Renal pelvis (tissue), 4 donors: Measurements from ENCODE around the gene L1CAM. TPM values are rescaled to one million over a fixed set of nuclear protein-coding genes. Genes with fewer than 3 reads are reported as not detected.
"Not testable (repeated sequence)": the region's sequence is repeated elsewhere in the genome, so short reads cannot be mapped to it uniquely, and the experiment has no call there.

Experiments used
- DNase-seq: peaks from one replicate; pipeline ENCODE4 v3.0.0-alpha.2; 2013
- polyA plus RNA-seq, 3 donors: library from polyadenylated mRNA; unstranded; fragments of 120-200 nt; gene quantifications; one replicate each; pipeline ENCODE4 v1.2.1, GENCODE V29; 2013; ENCODE audit not compliant: insufficient read length in 3 of 3

L1CAM gene
- polyA plus RNA-seq, 3 donors: 54.8 to 71.6 (median 56.3) TPM

DNA sequence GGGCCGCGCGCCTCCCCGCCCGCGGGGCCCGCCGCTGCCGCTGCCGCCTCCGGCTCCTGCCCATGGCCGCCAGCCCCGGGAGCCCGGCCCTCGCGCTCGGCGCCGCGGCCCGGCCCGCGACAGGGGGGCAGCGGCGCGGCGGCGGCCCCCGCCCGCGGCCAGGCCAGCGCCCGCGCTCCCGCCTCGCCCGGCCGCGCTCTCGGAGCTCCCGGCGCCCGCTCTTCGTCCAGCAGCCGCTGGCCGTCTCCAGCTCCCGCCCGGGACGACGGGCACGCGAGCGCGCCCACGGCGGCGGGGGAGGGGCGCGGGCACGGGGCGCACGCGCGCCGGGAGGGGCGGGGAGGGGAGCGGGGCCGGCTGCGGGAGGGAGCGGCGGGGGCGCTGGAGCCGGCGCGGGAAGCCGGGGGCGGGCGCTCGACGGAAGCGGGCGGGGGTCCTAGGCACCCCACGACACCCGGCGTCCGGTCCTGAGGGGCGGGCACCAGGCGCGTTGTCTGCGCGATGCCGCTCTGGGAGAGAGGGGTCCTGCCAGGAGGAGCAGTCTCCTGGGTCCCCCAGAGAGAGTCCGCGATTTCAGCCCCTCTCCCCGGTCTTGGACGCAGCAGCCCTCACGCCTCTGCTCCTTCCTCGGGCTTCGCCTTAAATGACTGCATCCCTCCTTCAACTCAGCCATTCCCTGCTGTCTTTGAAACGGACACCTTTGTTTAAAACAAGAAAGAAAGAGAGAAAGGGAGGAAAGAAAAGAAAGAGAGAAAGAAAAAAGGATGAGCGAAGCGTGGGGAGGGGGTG lies 55.1 kb downstream of the L1CAM start:
- no peak for DNase-seq

DNA sequence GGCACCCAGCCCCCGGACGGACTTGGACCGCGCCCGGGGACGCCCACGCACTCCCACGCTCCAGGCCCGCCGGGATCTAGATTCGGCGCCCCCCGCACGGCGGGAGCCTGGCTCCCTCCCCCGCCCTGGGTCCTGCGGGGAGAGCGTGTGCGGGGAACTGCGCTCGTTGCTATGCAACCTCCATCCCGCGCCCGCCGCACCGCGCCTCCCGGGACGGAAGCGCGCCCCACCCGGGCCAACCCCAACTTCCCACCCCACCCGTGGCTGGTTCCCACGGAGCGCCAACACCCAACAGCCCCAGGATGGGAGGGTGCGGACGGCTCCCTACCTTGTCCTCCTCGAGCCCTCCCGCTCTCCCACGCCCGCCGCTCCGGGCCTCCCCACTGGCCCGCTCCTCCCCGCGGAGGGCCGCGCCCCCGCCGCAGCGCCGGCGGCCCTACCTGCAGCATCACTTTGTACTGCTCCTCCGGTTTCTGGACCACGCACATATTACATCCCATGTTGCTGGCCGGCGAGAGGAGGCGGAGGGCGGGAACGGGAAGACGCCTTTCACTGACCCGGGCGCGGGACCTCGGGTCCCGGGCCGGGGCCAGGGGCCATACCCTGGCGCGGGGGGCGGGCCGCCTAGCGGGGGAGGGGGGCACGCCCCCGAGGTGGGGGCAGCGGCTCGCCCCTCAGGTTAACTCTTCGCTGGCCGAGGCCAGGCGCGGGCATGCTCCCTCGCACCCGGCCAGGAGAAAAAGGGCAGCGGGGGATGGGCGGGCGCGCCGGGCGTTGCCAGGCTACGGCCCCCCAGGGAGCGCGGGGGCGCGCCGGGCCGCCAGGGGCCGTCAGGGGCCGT lies 56.0 kb downstream of the L1CAM start, which contains the start of gene PDZD4:
Gene PDZD4 (minus strand): TSS at position 746 of the 841 bp plus-strand sequence. CDS start 246 bp downstream, at position 500.
- no peak for DNase-seq

DNA sequence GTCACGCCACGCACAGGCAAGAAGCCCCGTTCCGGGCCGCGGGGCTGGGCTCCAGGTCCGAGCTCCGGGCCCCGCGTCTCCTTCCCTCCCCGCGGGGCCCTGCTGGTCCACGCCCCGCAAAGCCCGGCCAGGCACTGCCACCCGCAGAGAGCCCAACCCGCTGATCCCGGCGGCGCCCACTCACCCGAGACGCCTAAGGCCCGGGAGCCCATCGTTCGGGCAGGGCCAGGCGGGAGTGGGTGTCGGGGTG lies 56.5 kb downstream of the L1CAM start:
- DNase-seq: no peak

DNA sequence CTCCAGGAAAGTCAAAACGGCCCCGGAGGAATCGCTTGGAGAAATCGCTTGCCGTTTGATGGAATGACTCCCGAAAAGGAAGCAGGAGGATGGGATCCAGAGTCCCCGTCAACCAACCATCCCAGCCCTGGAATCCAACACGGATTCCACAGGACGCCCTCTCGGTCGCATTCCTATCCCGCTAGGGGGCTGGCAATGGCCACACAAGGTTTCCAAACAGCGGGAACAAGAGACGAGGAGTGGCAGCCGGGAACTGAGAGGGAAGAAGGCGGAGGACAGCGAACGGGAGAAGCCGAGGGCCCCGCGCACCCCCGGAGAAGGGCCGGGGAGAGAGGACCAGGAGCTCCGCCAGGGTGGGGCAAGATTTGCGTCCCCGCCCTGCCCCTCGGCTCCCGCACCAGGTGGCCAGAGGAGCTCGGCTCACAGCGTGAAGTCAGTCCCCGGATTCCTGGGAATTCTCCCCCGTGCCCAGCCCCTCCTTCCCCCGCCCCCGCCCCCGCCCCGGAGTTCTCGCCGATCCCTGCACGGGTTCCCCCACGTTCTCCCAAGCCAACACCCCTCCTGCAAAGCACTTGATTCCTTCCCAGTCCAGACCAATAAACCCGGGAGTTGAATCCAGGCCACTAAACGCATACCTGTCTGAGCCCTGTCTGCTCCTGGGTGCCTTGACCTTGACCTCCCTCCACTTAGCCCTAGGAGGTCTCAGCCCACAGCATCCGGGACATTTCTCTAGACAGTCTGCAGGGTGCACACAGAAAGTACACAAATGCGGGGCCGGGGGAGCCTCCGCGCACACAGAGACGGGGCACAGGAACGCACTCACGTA lies 57.0 kb downstream of the L1CAM start:
- DNase-seq: no peak

DNA sequence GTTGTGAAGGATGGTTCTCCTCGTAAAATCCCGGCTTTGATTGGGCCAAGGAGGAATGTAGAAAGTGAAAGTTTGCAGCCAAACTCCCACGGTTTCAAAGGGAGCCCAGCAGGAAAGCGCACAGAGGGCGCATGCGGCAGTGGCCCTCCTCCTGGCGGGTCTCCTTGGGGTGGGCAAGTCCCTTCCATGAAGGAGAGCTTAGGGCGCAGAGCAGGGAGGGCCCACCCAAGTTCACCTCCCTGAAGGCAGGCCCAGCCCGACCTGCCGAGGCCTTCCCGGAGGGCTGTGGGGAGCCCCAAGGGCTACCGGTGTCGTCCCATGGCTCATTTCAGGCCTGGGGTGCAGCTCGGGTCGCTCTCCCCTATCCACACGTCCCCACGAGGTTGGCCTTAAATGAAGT lies 57.7 kb downstream of the L1CAM start:
- DNase-seq: no peak

DNA sequence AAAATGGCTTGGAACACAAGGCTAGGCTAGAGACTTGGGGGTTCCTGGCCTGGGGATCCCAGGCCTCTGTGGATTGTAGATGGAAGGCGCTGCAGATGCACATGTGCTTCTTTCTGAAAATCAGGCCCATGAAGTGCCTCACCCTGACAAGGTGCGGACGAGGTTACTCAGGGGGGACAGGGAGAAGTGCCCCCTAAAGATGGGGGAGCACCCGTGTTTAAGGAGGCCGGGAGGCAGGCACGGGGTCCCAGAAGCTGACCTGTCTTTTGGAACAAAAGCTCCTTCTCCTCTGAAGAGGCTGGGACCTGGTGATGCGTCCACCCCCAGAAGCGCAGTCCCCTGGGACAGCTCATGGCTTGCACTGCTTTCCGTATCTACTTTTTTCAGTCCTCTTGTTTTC lies 58.1 kb downstream of the L1CAM start:
- DNase-seq: no peak

DNA sequence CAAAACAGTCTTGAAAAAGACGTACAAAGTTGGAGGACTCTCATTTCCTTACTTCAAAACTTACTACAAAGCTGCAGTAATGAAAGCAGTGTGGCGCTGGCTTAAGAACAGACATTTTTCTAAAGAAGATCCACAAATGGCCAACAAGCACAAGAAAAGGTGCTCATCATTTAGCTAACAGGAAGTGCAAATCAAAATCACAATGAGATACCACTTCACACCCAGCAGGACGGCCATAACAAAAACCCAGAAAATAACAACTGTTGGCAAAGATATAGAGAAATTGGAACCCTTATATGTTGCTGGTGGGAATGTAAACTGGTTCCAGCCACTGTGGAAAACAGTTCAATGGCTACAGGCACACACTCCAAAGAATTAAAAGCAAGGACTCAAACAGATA lies 59.0 kb downstream of the L1CAM start:
- DNase-seq: no peak

DNA sequence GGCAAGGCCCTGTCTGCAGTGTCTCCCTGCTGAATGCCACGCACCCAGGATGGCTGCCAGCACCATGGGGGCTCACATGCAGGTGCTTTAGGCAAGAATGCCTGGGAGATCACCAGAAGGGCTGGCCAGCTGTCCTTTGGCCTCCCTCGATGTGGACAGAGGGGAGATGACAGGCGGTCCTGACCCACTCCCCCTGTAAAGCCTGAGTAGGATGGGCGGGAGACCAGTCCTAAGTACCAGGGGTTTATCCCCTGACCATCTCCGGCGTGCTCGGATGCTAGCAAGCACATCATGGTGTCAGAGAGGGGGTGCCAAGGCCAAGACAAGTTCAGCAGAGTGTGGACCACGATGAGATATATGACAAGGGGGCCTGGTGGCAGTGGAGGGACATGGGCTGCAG lies 60.9 kb downstream of the L1CAM start:
- DNase-seq: no peak

DNA sequence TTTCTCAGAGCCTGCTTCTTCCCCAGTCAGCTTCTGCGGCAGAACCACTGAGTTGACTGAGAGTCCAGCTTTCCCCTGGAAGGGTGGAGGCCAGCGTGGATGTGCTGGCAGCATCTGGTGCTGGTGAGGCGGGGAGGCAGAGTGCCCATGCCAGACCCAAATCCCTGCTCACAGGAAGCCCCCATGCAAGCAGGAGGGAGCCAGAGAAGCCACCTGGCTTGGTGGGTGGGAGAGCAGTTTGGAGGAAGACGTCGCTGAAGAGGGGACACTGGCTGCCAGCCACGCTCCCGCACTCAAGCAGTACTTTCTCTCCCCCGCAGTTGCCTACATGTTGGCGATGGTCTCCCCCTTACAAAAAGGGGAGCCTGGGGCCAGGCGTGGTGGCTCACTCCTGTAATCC lies 61.6 kb downstream of the L1CAM start:
- DNase-seq: no peak

DNA sequence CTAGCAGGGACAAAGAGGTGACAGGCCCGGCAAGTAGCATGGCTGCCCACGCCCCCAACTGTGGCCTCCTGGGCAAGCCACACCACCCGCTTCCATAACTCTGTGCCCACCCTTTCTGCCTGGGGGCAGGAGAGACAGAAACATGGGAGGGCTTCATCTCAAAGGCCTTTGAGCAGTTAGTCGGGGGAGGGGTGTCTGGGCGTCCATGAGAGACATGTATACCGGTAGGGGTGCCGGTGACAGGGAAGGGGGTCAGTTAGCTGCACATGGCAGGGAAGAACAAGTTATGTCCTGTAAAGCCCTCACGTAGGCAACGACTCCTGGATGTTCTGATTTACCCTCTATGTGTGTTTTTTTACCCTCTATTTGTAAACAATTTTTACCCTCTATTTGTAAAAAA lies 64.9 kb downstream of the L1CAM start:
- DNase-seq: no peak

DNA sequence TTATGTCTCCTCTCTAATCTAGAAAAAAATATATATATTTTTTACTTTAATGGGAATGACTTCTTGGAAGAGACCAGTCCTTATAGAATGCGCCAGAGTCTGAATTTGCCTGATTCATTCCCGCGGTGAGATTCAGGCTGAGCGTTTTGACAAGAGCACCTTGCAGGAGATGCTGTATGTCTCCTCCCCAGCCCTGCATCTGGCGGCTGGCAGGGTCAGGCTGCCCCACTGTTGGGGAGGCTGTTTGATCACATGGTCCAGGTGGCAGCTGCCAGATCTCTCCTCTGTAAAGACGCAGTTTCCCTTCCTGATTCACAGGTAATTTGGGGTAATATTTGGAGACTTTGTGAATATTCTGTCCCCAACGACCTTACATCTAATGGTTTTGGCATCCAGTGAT lies 65.4 kb downstream of the L1CAM start:
- DNase-seq: no peak

DNA sequence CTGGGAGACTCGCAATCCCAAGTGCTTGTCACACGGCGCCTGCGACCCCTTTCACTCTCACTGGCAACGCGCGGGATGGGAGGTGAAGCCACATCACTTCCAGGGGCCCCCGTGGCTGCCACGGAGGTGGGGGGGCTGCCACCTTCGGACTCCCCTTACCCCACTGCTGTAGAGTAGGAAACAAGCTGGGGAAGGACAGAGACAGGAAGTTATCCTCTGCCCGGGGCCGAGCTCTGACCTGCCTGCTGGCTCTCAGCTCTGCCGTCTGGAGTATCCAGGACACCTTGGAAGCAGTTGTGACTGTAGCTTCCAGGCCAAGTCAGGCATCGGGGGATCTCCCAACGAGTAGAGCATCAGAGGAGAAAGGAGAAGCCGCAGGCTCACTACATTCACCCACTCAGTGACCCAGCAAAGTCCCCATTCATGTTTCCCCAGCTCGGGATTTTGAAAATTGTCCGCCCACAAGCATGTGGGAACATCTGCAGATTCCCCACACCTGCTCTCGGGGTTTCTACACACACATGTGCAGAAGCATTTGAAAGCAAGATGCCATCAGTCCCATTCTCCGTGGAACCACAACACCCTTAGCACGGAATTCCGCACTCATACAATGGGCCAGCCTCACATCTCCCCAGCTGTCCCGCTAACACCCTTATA lies 66.5 kb downstream of the L1CAM start:
- DNase-seq: no peak

DNA sequence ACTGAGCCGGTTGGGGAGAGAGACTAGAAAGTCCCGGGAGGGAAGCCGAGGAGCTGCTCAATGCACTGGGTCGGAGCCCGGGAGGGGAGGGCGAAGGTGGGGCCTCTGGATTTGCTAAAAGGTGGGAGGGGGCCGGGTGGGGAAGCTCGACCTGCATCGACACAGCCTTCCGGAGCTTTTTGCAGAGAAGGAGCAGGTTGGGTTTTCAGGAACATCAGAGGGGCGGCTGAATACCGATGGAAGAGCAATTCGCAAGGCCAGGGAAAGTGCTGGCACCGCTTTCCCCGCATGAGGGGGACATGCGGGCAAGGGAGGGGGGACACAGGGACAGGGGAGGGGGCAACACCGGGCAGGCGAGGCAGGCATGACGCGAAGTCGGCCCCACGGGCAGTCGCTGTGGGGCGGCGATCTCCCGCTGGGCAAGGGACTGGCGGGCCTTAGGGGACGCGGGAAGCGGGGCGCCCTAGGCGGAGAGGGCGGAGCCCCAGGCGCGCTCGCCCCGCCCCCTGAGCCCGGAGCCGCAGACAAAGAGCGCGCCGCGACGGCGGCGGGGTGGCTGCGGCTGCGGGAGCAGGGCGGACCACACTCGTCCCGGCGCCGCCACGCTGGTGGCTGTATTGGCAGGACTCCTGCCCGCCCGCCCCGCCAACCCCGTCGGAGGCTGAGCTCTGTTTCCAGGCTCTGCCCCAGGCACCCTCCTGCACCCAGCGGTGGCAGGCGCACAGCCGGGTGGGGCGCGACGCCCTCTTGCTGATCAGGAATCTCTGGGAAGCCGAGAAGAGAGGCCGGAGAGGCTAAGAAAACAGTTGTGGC lies 67.2 kb downstream of the L1CAM start:
- DNase-seq: no peak

DNA sequence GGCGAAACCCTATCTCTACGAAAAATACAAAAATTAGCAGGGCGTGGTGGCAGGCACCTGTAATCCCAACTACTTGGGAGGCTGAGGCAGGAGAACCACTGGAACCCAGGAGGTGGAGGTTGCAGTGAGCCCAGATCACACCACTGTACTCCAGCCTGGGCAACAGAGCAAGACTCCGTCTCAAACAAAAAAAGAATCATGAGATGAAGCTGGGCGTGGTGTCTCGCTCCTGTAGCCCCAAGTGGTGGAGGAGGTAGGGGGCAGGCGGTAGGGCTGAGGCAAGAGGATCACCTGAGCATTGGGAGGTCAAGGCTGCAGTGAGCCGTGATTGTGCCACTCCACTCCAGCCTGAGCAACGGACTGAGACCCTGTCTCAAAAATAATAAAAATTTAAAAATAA lies 67.9 kb downstream of the L1CAM start:
- not testable (repeated sequence) for DNase-seq

DNA sequence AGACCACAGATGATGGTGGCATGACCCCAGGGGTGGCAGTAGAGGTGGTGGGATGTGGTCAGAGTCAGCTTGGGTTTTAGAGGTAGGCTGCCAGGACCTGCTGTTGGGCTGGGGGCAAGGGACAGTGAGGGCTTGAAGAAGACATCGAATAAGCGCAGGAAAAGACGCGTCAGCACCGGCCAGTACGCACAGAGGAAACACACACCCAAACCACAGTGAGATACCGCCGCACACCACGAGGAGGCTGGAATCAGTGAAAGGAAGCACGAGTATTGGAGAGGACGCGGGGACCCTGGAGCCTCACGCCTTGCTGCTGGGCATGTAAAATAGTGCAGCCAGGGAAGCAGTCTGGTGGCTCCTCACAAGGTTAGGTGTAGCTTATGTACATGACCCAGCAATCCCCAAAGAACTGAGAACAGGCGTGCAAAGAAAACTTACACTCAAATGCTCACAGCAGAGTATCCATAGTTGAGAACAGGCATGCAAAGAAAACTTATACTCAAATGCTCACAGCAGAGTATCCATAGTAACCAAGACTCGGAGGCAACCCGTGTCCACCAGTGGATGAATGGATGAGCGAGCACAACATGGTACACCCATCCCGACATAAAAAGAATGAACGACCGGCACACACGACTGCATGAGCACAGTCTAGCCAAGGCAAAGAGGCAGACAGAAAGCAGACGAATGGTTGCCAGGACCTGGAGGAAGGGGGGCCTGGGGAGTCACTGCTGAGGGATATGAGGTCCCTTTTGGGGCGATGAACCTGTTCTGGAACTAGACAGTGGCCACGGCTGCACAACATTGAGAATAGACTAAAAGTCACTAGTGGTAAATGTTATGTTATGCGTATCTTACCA lies 68.9 kb downstream of the L1CAM start:
- no peak for DNase-seq

DNA sequence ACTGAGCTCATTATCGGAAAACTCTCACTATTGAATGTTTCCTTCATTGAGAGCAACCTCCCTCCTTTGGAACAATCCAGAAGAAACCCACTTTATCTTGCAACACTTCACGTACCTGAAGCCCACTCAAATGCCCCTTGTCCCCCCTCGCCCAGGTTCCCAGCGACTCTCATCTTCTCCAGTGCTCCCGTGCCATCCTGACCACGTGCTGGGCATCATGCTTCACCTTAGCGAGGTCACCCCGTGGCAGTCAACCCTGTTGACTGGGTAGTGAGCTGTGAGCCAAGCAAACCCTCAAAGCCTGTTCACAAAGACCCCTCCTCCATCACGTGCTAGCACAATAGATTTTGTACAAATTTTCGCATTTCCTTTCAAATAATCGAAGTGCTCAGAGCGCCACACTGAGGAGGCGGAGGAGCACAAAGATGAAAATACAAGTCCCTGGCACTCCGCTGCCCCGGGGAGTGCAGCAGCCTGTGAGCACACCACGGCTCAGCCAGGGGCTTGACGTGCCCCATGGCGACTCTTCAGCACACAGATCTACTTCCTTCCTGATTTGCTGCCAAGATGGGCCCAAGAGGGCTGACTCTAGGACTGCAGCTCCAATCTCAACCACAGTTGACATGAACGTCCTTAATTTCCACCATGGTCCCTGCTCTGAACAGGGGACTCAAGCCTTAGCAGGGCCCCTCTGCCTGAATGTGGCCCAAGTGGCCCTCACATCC lies 71.2 kb downstream of the L1CAM start:
- DNase-seq: no peak

DNA sequence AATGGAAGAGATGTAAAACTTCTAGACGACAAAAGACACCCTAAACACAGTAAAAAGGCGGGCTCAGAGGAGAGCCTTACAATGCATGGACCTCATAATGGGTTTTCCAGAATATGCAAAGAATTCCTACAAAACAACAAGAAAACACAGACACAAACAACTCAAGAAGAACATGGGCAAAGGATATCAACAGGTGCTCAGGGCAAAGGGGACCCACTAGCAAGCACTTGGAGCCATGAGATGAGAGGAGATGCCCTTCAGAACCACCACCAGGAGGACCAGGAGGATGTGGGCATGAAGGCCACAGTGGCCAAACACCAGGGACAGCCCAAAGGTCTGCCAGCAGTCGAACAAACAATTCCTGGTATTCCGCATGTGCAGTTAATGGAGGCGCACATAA lies 72.8 kb downstream of the L1CAM start:
- DNase-seq: no peak

DNA sequence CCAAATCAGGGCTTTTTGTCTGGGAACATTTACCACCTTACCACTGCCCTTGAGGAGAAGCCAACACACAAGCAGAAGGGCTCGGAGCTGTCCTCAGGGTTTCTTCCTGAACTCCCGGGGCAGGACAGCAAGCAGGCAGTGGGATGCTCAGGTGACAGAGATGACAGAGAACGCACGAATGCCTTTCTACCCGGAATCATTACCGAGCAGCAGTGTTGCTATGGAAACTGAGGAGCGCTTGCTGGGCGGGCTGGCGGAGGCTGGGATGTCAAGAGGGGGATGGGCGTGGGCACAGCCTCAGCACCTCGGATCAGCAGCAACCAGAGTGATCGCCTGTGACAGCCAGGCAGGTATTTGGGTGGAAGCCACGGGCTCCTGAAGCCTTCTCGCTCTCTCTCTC lies 73.8 kb downstream of the L1CAM start:
- DNase-seq: no peak
